NCI-H2227 treated with DMSO at 0.1 percent for 48 hours (cell line): Measurements from ENCODE around the gene TTN.
A peak's percentile ranks its signal among the peaks of the same experiment; 100 is the strongest.

Experiments
- DNase-seq: peaks from one replicate; lab custom pipeline; 2025; lab: John Stamatoyannopoulos, UW

TTN gene

GRCh38 chr2:178811901-178812300 is 4.7 kb upstream of the TTN start:
- DNase-seq, result no peak

GRCh38 chr2:178811045-178811444 is 3.8 kb upstream of the TTN start:
- DNase-seq, result no peak

- DNase-seq, result no peak
Measured at GRCh38 chr2:178810422-178810821, 3.2 kb upstream of the TTN start.

- no peak for DNase-seq
Measured at GRCh38 chr2:178806543-178806942, 680 bp downstream of the TTN start.

- no peak for DNase-seq
Measured at GRCh38 chr2:178805457-178805856, 1.8 kb downstream of the TTN start.

- DNase-seq, result no peak
Measured at GRCh38 chr2:178804791-178805190, 2.4 kb downstream of the TTN start.

GRCh38 chr2:178800510-178800909 is 6.7 kb downstream of the TTN start:
- DNase-seq, result no peak

GRCh38 chr2:178799305-178799704 is 7.9 kb downstream of the TTN start:
- no peak for DNase-seq

- peak; percentile 78 for DNase-seq
Measured at GRCh38 chr2:178796079-178796677, 11.0 kb downstream of the TTN start.

GRCh38 chr2:178787934-178788333 is 19.3 kb downstream of the TTN start:
- no peak for DNase-seq

- no peak for DNase-seq
Measured at GRCh38 chr2:178787155-178787554, 20.1 kb downstream of the TTN start.

- no peak for DNase-seq
Measured at GRCh38 chr2:178783889-178784288, 23.3 kb downstream of the TTN start.

GRCh38 chr2:178782236-178782635 is 25.0 kb downstream of the TTN start:
- DNase-seq, result no peak

GRCh38 chr2:178777577-178777976 is 29.6 kb downstream of the TTN start:
- DNase-seq, result no peak

- no peak for DNase-seq
Measured at GRCh38 chr2:178776751-178777150, 30.5 kb downstream of the TTN start.

GRCh38 chr2:178775975-178776374 is 31.2 kb downstream of the TTN start:
- DNase-seq, result no peak

- no peak for DNase-seq
Measured at GRCh38 chr2:178770518-178770917, 36.7 kb downstream of the TTN start.

- no peak for DNase-seq
Measured at GRCh38 chr2:178767094-178768060, 39.8 kb downstream of the TTN start.

- DNase-seq, result no peak
Measured at GRCh38 chr2:178764097-178764496, 43.1 kb downstream of the TTN start.

GRCh38 chr2:178761759-178762371 is 45.4 kb downstream of the TTN start:
- peak; percentile 89 for DNase-seq

- DNase-seq, result no peak
Measured at GRCh38 chr2:178756843-178757242, 50.4 kb downstream of the TTN start.

GRCh38 chr2:178756343-178756742 is 50.9 kb downstream of the TTN start:
- DNase-seq, result no peak

GRCh38 chr2:178747767-178748166 is 59.5 kb downstream of the TTN start:
- DNase-seq, result no peak
